ENCODE results near the gene CABP7.
"Not testable (repeated sequence)": the region's sequence is repeated elsewhere in the genome, so short reads cannot be mapped to it uniquely, and the experiment has no call there.

CABP7 gene

DNA sequence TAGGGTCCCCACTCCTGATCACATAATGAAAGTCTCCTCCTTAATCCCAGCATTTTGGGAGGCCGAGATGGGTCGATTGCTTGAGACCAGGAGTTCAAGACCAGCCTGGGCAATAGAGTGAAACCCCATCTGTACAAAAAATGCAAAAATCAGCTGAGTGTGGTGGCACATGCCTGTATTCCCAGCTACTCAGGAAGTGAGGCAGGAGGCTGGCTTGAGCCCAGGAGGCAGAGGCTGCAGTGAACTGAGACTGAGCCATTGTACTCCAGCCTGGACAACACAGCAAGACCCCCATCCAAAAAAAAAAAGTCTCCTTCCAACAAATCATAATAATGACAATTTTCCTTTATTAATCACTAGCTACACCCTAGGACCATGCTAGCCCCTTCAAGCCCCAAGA is 31.9 kb downstream of the CABP7 start:
- DNase-seq: no peak

DNA sequence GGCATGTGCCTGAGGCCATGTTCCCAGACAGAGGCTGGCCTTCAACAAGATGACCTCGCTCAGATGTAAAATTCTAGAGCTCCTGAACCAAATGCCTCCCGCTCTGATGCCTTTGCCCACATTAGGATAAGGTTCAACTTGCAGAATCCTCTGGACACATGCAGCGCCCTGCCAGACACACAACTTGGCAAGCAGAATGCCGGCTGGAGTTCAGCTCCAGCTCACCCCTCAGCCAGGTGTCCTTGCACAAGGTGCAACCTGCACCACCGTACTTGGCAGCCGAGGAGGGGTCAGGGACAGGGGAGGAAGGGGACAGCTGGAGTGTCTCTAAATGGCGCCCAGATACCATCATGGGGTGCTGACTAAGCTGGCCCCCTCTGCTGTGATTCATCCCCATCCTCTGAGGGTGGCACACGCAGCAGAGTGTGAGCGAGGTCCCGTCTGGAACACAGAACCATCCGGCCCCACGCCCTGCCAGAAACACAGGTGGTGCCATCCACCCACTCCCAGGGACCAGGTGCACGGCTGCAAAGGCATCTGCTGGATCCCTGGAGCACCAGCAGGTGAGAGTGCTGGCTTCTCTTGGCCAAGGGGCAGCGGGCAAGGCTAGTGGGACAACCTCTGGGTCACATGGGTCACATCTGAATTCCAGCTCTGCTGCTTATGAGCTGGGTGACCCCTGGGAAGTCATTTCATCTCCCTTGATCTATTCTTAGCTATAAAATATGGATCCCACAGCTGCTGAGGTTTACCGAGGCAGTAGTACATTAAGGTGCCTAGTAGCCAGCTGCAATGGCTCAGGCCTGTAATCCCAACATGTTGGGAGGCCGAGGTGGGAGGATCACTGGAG is 34.2 kb downstream of the CABP7 start:
- no peak for DNase-seq

DNA sequence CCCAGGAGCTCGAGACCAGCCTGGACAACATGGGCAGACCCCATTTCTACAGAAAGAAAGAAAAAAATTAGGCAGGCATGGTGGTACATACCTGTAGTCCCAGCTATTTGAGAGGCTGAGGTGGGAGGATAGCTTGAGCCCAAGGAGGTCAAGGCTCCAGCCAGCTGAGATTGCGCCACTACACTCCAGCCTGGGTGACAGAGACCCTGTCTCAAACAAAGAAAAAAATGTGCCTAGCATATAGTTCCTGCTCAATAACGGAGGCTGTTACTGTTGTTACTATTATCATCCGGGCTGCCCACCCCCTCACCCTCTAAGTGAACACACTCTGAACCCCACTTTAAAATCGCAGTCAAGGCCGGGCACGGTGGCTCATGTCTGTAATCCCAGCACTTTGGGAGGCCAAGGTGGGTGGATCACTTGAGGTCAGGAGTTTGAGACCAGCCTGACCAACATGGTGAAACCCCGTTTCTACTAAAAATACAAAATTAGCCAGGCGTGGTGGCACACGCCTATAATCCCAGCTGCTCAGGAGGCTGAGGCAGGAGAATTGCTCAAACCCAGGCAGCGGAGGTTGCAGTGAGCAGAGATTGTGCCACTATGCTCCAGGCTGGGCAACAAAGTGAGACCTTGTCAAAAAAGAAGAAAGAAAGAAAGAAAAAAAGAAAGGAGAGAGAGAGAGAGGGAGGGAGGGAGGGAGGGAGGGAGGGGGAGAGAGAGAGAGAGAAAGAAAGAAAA is 35.0 kb downstream of the CABP7 start:
- not testable (repeated sequence) for DNase-seq

GRCh38 chr22:29755889-29756288 is 36.1 kb downstream of the CABP7 start:
- DNase-seq: no peak

DNA sequence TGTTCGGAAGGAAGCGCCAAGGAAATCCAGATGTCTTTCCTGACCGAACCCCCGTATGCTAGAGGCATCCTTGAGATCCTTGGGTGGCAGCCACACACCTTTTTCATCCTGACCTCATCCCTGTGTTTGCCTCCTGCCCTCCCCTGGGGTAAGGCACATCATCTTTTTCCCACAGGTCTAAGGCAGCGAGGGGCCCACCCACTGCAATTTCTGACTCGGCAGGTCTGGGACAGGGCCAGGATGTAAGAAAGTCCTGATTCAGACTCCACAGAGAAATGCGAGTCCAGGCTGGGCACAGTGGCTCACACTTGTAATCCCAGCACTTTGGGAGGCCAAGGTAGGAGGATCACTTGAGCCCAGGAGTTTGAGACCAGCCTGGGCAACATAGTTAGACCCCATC is 36.5 kb downstream of the CABP7 start:
- no peak for DNase-seq

DNA sequence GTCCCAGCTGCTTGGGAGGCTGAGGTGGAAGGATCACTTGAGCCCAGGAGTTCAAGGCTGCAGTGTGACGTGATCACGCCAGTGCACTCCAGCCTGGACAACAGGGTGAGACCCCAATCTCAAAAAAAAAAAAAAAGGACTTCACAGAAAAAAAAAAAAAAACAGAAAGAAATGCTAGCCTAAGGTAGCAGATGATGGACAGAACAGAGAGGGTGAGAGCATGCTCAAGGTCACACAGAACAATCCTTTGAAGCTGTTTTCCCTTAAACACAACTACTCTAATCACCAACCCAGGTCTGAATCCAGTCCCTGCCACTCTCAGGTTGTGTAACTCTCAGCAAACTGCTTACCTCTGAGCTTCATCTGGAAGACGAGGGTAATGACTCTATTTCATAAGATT is 37.3 kb downstream of the CABP7 start:
- DNase-seq: no peak

DNA sequence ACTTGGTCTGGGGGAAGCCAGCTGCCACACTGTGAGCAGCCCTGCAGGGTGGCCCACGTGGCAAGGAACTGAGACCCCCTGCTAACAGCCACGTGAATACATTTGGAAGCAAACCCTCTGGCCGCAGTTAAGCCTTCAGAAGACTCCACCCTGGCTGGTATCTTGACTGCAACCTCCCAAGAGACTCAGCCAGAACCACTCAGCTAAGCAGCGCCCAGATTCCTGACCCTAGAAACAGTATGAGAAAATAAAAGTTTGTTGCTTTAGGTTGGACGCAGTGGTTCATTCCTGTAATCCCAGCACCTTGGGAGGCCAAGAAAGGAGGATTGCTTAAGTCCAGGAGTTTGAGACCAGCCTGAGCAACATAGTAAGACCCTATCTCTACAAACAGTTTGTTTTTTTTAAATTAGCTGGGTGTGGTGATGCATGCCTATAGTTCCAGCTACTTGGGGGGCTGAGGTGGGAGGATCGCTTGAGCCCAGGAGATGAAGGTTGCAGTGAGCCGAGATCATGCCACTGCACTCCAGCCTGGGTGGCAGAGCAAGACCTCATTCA is 38.3 kb downstream of the CABP7 start:
- DNase-seq: no peak

DNA sequence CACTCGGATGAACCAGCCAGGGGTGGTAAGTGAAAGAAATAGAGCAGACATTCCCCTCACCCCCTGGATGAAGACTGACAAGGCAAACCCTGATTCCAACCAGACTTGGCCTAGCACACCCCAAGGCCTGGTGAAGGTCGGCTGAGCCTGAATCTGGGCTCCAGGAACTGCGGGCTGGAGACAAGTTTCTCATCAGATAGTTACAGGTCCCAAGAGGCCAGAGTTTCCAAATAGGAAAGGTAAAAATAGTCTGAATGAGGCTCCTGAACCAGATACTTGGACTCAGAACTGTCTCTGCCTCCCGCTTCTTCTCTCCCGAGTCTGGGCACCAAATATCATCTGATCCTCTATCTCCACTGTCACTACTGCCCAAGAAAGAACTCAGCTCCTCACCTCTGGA is 39.2 kb downstream of the CABP7 start:
- no peak for DNase-seq

DNA sequence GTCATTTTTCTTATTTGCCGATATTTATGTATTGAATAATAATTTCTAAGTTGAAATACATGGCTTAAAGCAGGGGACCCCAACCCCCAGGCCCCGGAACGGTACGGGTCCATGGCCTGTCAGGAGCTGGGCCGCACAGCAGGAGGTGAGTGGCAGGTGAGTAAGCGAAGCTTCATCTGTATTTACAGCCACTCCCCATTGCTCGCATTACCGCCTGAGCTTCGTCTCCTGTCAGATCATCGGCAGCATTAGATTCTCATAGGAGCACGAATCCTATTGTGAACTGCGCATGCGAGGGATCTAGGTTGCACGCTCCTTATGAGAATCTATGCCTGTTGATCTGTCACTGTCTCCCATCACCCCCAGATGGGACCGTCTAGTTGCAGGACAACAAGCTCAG is 42.5 kb downstream of the CABP7 start:
- no peak for DNase-seq

- DNase-seq: peak; percentile 9
These were observed 46.3 kb downstream of the CABP7 start for GRCh38 chr22:29765905-29766631.

DNA sequence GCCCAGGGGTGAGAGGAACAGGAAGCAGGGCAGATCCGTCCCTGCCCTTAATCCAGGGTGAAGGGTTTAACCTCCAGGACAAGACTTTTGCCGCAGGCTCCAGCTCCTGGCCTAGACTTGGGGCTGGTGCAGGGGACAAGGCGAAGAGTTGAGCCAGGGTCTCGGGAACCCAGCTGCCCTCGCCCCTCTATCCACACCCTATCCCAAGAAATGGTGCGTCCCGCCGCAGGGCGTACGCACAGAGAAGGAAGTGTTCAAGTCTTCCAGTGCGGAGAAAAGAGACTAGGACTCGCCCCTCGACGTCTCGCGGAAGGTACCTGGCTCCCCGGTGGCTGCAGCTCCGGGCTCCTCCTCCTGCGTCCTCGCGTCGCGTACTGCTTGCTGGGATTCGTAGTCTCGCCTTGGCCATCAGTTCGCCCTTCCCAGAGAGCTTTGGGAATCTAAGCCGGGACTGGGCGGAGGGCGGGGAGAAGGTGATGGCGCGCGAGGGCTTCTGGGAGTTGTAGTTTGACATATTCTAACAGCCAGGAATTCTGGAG is 46.9 kb downstream of the CABP7 start, which contains the start of gene ZMAT5:
ZMAT5 (minus strand) TSS at position 376 of the 539 bp plus-strand sequence. CDS start 18,463 bp downstream, outside the sequence.
- peak; percentile 89 for DNase-seq

GRCh38 chr22:29767171-29768051 is 47.6 kb downstream of the CABP7 start, which contains the start of gene UQCR10:
Gene UQCR10 (plus strand): TSS chr22:29767369. CDS start chr22:29767399, 30 bp downstream.
- DNase-seq: peak; percentile 96

- no peak for DNase-seq
These were observed 48.4 kb downstream of the CABP7 start for GRCh38 chr22:29768052-29768693.

- no peak for DNase-seq
These were observed 50.0 kb downstream of the CABP7 start for GRCh38 chr22:29769723-29770321.

GRCh38 chr22:29772170-29772641 is 52.4 kb downstream of the CABP7 start:
- no peak for DNase-seq

DNA sequence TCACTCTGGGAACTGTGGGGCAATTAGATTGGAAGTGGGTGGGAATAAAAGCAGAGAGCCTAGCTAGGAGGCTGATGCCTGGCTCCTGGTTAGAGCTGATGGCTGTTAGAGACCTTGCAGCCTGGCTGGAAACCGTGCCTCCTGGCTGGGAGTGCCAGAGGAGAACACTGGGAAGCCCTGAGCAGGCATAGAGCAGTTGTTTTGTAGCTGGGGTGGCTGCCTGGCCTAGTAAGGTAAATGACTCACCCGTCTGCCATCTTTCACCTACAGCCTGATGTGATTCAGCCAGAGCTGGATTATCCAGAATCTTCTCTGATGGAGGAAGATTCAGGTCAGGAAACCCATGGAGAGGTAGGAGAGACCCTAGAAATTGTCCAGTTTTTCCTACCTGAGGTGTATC is 53.4 kb downstream of the CABP7 start:
- DNase-seq: no peak

DNA sequence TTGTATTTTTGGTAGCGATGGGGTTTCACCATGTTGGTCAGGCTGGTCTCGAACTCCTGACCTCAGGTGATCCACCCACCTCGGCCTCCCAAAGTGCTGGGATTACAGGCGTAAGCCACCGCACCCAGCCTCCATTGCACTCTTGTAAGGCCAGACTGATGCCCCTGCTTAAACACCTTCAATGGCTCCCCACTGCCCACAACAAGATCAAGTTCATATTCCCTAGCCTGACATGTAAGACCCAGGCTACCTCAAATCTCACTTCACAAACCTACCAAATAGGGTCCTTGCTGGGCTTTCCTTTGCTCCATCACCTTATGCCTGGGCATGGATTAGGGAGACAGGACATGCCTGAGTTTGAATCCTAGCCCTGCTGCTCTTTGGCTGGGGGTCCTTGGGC is 60.4 kb downstream of the CABP7 start:
- no peak for DNase-seq

DNA sequence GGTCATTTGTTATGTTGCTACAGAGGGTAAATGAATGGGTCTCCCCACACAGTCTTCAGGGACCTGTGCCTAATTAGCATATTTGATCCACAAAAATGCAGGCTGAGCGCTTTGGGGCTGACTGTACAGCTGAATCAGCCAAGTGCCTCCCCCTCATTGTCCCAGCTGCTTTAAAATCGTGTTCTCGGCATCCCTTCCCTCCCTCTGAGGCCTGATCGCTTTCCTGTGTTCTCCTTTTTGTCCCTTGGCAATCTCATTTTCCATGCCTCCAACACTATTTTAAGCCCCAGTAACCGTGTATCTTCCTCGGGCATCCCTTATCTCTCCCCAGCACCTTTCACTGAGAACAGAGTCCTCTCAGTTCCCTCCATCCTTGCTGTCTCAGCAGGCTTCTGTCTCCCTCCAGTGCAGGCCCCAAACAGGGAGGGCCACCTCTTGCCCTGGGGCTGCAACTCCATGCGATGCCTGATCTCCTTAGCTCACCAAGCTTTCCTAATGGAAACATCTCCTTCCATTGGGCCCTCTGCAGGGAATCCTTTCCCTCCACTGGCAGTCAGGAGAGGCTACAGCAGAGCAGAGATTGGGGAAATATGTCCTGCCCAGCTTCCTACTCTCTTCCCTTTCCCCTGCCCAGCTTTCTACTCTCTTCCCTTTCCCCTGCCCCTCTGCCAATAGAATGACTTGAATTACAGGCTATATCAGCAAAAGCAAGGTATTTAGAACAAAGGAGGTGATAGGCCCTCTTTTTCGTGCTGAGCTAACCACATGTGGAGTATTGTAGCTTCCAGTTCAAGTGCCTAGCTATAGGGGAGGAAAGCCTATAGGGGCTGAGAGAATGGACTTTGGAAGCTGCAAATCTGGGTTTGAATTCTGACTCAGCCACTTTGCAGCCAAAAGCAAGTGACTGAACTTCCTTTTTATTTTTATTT is 61.2 kb downstream of the CABP7 start:
- no peak for DNase-seq
